SH-SY5Y (cell line): ENCODE measurements around the gene TRMO.

Source experiments
- GATA2 ChIP-seq: IDR thresholded peaks from 2 replicates; pipeline ENCODE4 v1.6.1; 2011; ENCODE audit warnings: mild to moderate bottlenecking, low read depth, low read length
- GATA3 ChIP-seq: IDR thresholded peaks from 2 replicates; pipeline ENCODE4 v1.6.1; 2011; ENCODE audit warnings: low read depth, mild to moderate bottlenecking, low read length, moderate library complexity

DNA sequence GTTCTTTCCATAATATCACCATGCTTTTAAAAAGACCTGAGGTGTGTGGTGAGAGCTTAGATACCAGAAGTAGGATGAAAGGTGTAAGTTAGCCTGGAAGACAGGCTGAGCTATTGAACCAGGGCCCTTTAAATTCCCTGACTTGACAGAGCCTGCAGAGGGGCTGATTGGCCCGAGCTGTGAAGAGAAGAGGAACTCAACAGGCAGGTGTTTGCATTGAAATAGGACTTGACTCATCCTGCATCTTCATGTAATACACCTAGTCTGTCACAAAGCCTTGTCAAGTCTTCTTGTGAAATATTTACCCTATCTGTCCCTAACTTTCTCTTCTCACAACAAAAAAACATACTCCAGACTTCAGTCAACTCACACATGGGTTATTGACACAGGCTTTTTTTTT is 44.2 kb upstream of the TRMO start:
- TF ChIP-seq GATA2 = no peak
- no peak for TF ChIP-seq GATA3
